ENCODE measurements around the gene BAZ1A.
A peak's percentile ranks its signal among the peaks of the same experiment; 100 is the strongest.
"Not testable (repeated sequence)": the region's sequence is repeated elsewhere in the genome, so short reads cannot be mapped to it uniquely, and the experiment has no call there.

Gene BAZ1A

DNA sequence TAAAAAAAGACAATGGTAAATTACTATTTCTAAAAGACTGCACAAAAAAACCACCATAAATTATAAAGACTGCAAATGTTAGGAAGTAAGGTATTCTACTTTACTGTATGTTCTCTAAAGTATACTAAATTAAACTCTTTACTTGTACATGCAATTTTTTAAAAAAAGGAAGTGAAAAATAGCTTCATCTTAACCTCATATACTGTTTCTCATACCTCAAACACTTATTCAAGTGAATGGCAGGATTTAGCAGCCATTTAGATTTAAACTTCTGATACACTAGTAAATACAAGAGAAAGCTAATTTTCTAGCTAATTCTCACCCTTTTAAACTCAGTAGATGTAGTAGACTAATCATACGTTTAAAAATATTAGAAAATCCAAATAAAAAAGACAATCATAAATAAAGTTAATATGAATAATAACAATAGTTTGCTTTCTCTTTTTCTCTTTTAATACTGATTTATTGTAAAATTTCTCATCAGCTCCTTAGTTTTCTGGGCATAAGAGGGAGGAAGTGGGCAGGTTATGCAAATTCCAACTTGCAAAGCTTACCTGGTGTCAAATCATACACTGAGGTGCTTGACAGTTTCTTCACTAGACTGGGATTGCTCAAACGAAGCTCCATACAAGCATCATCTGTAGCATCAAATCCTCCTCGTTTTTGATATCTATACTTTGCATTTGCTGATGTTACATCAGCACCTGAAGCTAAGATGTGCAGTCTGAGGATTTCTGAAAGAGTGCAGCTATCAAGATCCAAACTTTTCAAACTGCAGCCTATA lies 89.7 kb downstream of the BAZ1A start:
- DNase-seq (ENCODE audit: low spot score): no peak

DNA sequence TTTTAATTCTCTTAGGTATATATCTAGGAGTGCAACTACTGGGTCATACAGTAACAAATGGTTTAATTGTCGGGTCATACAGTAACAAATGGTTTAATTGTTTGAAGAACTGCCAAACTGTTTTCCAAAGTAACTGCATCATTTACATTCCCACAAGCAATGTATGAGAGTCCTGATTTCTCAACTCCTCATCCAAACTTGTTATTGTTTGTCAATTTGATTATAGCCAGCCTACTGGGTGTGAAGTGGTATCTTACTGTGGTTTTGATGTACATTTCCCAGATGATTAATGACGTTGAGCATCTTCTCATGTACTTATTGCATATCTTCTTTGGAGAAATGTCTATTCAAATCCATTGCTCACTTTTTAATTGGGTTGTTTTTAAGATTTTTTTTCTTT lies 93.1 kb downstream of the BAZ1A start:
- no peak for DNase-seq (ENCODE audit: low spot score)

GRCh38 chr14:34781242-34781641 lies 93.9 kb downstream of the BAZ1A start:
- DNase-seq (ENCODE audit: low spot score): peak; percentile 46

DNA sequence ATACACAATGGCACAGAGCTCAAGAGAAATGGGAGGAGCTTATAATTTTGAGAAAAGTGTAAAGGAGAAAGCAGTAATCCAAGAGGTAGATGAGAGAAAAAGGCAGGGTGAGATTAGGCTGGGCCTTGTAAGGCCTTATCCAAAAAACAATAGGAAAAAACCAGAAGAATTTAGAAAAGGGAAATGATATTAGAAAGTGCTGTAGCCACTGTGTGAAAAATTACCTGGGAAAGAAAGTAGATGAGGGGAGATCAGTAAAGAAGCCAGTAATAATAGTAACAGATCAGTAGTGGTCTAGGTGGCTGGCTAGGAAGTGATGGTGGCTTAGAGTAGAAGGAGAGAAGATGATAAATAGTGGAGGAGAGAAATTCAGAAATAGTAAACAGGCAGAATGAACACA lies 94.5 kb downstream of the BAZ1A start:
- DNase-seq (ENCODE audit: low spot score): no peak

DNA sequence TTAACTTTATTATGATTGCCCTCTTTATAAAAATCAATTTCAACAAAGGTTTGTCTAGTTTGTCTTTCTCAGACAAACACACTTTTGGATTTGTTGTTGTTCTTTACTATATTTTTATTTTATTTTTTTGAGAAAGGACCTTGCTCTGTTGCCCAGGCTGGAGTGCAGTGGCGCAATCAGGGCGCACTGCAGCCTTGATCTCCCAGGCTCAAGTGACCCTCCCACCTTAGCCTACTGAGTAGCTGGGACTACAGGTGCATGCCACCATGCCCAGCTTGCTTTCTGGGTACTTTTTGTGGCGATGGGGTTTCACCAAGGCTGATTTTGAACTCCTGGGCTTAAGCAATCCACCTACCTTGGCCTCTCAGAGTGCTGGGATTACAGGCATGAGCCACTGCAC lies 96.4 kb downstream of the BAZ1A start:
- DNase-seq (ENCODE audit: low spot score): no peak

- no peak for DNase-seq (ENCODE audit: low spot score)
Observed at GRCh38 chr14:34776611-34777010, 98.5 kb downstream of the BAZ1A start.

GRCh38 chr14:34775922-34776321 lies 99.2 kb downstream of the BAZ1A start:
- DNase-seq (ENCODE audit: low spot score): no peak

DNA sequence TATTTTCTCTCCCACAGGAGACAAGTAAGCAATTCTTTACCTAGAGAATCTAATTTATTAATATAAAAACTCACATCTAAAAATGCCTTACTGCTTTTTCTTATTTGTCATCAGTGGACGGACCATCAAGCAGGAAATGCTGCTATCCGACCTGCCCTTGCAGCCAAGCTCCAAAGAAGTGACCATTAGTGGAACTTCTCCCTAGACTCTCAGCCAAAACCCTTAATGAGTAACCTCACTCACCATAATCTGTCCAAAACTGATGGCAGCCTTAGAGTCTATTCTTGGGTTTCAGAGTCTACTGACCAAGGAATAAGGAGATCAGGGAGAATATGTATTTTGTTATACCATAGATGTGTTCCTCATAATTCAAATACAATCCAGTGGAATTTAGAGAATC lies 99.8 kb downstream of the BAZ1A start:
- DNase-seq (ENCODE audit: low spot score): no peak

DNA sequence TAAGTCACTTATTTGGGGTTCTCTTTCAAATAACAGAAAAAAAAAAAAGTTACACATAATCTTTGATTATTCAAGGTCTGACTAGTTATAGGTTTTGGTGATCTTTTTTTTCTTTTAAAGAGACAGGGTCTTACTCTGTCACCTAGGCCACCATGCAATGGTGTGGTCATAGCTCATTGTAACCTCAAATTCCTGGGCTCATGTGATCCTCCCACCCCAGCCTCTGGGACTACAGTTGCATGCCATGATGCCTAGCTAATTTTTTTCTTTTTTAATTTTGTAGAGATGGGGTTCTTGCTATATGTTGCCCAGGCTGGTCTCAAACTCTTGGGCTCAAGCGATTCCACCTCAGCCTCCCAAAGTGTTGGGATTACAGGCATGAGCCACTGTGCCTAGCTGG lies 104.3 kb downstream of the BAZ1A start:
- DNase-seq (ENCODE audit: low spot score): no peak

- DNase-seq (ENCODE audit: low spot score): peak; percentile 45
Observed at GRCh38 chr14:34766606-34767005, 108.6 kb downstream of the BAZ1A start.

GRCh38 chr14:34766060-34766459 lies 109.1 kb downstream of the BAZ1A start:
- no peak for DNase-seq (ENCODE audit: low spot score)

GRCh38 chr14:34755215-34755614 lies 119.9 kb downstream of the BAZ1A start:
- DNase-seq (ENCODE audit: low spot score): no peak

GRCh38 chr14:34754687-34755086 lies 120.5 kb downstream of the BAZ1A start:
- no peak for DNase-seq (ENCODE audit: low spot score)

DNA sequence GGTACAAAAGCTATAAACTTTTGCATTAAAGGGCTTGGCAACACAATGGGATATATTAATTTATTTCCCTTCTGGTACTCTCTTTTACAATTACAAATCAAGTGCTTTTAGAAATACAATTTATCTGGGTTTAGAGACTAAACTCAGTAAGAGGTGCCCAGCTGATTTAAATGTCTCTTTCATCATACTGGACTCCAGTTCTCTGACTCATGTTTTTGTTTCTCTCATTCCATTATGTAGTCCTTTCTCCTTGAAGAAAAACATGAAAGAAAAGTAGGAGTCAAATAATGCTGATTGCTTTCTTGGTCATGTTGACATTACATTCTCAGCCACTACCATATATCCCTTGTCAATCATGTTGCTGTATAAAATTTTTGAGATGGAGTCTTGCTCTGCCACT lies 124.5 kb downstream of the BAZ1A start:
- DNase-seq (ENCODE audit: low spot score): peak; percentile 58

GRCh38 chr14:34750233-34750632 lies 124.9 kb downstream of the BAZ1A start:
- DNase-seq (ENCODE audit: low spot score): no peak

- no peak for DNase-seq (ENCODE audit: low spot score)
Observed at GRCh38 chr14:34749408-34749807, 125.8 kb downstream of the BAZ1A start.

DNA sequence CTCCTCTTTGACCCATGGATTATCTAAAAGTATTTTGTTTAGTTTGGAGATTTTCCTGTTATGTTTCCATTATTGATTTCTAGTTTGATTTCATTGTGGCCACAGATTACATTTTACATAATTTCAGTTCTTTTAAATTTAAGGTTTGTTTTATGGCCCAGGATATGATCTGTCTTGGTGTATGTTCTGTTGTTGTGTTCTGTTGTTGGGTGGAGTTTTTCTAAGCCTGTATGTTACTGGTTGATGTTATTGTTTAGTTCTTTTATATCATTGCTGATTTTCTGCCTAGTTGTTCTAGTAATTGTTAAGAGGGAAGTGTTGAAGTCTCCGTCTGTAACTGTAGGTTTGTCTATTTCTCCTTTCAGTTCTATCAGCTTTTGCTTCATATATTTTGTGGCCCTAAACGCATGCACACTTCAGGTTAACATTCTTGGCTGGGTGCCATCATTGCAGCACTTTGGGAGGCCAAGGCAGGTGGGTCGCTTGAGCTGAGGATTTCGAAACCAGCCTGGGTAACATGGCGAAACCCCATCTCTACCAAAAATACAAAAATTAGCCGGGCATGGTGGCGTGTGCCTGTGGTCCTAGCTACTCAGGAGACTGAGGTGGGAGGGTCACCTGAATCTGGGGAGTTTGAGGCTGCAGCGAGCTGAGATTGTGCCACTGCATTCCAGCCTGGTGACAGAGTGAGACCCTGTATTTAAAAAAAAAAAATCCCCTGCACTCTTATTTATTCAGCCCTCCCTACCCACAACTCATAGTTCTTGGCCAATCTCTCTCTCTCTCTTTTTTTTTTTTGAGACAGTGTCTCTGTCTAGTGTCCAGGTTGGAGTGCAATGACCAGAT lies 132.7 kb downstream of the BAZ1A start:
- no peak for DNase-seq (ENCODE audit: low spot score)

DNA sequence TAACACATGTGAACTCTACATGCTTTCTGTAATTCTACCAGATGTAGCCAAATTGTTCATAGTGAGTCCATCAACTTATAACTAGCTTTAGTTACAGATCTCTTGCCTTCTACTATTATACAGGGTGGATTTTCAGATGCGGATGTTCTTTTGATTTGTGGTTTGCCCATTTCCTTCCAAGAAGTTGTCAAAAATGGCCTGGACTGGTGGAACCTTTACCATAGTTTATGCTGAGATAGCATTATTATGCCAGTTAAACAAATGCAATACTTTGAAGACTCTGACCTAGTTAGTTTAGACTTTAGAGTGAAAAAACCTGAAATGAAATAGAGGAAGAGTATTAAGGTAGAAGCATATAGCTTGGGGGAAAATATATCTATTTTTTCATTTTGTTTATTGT lies 133.3 kb downstream of the BAZ1A start:
- no peak for DNase-seq (ENCODE audit: low spot score)

- DNase-seq (ENCODE audit: low spot score): peak; percentile 32
Observed at GRCh38 chr14:34740139-34740538, 135.0 kb downstream of the BAZ1A start.

- not testable (repeated sequence) for DNase-seq (ENCODE audit: low spot score)
Observed at GRCh38 chr14:34737079-34737478, 138.1 kb downstream of the BAZ1A start.

DNA sequence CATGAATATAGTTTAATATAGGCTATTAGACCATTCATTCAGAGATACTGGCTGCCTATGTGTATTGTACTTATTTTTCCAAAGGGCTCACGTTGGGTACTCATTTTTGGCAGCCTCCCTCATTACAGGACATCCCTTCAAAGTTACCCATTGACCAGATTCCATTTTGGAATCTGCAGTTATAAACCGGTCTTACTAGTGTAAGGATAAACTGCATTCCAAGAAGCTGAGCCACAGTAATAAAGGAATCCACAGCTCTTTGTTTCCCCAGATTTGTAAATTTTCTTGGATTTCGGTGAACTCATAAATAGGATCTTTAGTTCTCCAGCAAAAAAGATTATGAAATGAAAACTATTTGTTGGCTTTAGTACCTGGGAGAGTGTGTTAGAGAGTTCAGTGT lies 141.9 kb downstream of the BAZ1A start:
- DNase-seq (ENCODE audit: low spot score): peak; percentile 32

DNA sequence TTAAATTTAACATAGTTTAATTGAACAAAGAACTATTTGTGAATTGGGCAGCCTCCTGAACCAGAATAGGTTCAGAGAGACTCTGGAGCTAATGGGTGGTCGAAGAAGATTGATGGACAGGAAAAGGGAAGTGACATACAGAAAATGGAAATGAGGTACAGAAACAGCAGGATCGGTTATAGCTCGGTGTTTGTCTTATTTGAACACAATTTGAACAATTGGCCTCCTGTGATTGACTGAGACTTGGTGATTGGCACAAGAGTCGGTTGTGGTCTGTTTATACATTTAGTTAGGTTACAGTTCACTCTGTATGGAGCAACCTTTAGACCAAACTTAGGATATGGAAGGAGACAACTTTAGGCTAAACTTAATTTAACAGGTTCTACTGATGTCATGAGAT lies 142.4 kb downstream of the BAZ1A start:
- DNase-seq (ENCODE audit: low spot score): no peak

- no peak for DNase-seq (ENCODE audit: low spot score)
Observed at GRCh38 chr14:34723867-34724266, 151.3 kb downstream of the BAZ1A start.

All from AG20443 (cell line).